Fibroblast of skin of right biceps (primary cell): ENCODE results near the gene LRP11.

ENCODE experiments used
- DNase-seq: peaks from one replicate; pipeline ENCODE4 v3.0.0-alpha.2; 2013

Gene LRP11

GRCh38 chr6:149777624-149778023 is 86.5 kb downstream of the LRP11 start:
- no peak for DNase-seq

DNA sequence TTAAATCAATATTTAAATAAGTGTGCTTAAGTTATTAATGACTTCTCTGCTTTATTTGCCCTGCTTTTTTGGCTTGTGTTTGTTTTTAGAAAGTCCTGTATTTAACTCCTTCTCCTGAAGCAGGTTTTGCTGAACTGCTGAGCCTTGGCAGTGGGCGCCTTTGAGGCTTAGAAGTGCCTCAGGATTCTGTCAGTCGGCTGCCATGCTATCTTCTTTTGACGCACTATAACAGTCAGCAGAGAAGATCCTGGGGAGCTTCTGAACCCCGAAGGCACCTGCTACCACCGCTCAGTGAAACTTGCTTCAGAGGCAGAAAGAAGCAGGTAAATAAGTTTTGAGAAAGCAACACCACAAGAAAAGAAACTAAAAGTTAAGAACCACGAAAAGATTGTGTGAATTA is 92.2 kb downstream of the LRP11 start:
- no peak for DNase-seq

DNA sequence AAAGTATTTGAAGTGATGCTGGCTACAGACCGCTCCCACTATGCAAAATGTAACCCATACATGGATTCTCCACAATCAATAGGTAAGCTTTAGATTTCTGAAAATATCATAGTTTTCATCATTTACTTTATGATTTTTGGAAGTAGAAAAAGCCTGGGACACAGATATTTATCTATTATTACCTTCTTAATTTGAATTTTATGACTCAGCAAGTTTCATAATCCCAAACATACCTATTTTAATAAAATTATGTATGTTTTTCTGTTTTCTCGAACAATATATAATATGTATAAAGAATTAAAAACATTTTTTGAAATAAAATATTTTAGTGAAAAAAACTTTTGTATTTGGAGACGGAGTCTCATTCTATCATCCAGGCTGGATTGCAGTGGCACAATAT is 93.0 kb downstream of the LRP11 start:
- no peak for DNase-seq

- DNase-seq: no peak
Observed at GRCh38 chr6:149769676-149770075, 94.5 kb downstream of the LRP11 start.
